Heart left ventricle (tissue), 13 donors: ENCODE results near the gene CCL23.

ENCODE experiments used
- POLR2A ChIP-seq, 2 donors: fragments of 450-650 bp; IDR thresholded peaks; one replicate each; pipeline ENCODE4 v1.6.1; 2017; ENCODE audit warnings: antibody characterized with exemption in 2 of 2, mild to moderate bottlenecking in 2 of 2, moderate library complexity in 2 of 2
- TF ChIP-seq, protein P1 (sequence below), 12 donors: fragments of 200-600 bp; sonication (generic) in 4 of 12; IDR thresholded peaks; one replicate each; pipeline versions ENCODE4 v1.5.0 to v1.8.0; 2018 to 2022; ENCODE audit warnings: antibody characterized with exemption in 12 of 12, mild to moderate bottlenecking in 5 of 12
- donor health status: ischemic (EF 13 %, LVEDD 7.1; RV severe dilation, severe dysfunction).
- donor health status: DM: no; HTN: yes; CAD: no.
- donor health status: DM: no; HTN: no; CAD: no.
- donor health status: ischemic (EF 25% LVEDD 6.9; RV normal size, moderate dysfunction).
- donor health status: ischemic (EF 25% LVEDD 5.7; RV mildly dilated, moderate dysfunction).
- donor health status: ischemic (EF 35%, LVEDD 5.7; RV mildly dilated, moderate dysfunction).
- donor health status: nonischemic (EF 11% LVEDD 7.7; RV severe dilation, severe dysfunction).
- donor health status: DM: yes; HTN: yes; CAD: no.
- donor health status: PGD.
- donor health status: ischemic (EF 29% LVEDD 5.4; RV normal size, mild dysfunction).
- donor health status: nonischemic (EF 23%, LVEDD 6.1; RV moderate dilation, normal function).

DNA sequence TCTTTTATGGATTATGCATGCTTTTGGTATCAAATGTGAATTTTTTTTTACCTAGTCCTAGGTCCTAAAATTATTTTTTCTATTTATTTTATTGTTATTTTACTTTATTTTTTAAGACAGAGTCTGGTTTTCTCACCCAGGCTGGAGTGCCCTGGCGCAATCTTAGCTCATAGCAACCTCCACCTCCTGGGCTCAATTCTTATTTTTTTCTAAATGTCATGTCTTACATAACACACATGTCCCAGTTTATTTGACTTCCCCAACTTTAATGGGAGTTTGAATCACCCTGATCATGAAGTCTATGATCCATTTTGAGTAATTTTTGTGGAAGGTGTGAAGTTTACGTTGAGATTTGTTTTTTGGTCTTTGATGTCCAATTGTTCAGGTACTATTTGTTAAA lies 43.0 kb upstream of the CCL23 start:
- TF ChIP-seq POLR2A (IDR thresholded peaks at IDR 0.05), result no peak
- TF ChIP-seq, protein P1, sequence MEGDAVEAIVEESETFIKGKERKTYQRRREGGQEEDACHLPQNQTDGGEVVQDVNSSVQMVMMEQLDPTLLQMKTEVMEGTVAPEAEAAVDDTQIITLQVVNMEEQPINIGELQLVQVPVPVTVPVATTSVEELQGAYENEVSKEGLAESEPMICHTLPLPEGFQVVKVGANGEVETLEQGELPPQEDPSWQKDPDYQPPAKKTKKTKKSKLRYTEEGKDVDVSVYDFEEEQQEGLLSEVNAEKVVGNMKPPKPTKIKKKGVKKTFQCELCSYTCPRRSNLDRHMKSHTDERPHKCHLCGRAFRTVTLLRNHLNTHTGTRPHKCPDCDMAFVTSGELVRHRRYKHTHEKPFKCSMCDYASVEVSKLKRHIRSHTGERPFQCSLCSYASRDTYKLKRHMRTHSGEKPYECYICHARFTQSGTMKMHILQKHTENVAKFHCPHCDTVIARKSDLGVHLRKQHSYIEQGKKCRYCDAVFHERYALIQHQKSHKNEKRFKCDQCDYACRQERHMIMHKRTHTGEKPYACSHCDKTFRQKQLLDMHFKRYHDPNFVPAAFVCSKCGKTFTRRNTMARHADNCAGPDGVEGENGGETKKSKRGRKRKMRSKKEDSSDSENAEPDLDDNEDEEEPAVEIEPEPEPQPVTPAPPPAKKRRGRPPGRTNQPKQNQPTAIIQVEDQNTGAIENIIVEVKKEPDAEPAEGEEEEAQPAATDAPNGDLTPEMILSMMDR (IDR thresholded peaks at IDR 0.05), result no peak
